HEK293 (cell line): Measurements from ENCODE around the gene PIK3AP1.

Experiments used
- CTCF ChIA-PET: fragments of 350-600 bp; formaldehyde crosslinking; extraction: SDS; loops from one replicate; lab custom pipeline; 2021; ENCODE audit warnings: antibody characterized with exemption; lab: Yijun Ruan, JAX
- POLR2A ChIA-PET: fragments of 300-600 bp; formaldehyde crosslinking; extraction: SDS; loops from one replicate; lab custom pipeline; 2020; ENCODE audit warnings: antibody characterized with exemption, inconsistent platforms; lab: Yijun Ruan, JAX
- H3K27ac ChIP-seq: fragments of 200-500 bp; sonication (Bioruptor generic); 2 replicates; pipeline ENCODE4 v1.5.1; 2014; ENCODE audit warnings: low read depth, low read length, control low read depth, inconsistent platforms; ENCODE audit errors: extremely low read depth
- H3K36me3 ChIP-seq, 2 experiments: fragments of 200-500 bp in 1 of 2; sonication (Bioruptor generic) in 1 of 2; 1 replicate in 1 of 2; 2 replicates in 1 of 2; pipeline ENCODE4 v1.5.1; 2014 to 2017; ENCODE audit warnings: inconsistent platforms in 2 of 2, low read length in 2 of 2; ENCODE audit not compliant: control insufficient read depth in 2 of 2, insufficient read depth in 1 of 2
- H3K4me1 ChIP-seq: fragments of 200-500 bp; sonication (Bioruptor generic); 2 replicates; pipeline ENCODE4 v1.5.1; 2014; ENCODE audit warnings: mild to moderate bottlenecking, low read length, inconsistent platforms; ENCODE audit not compliant: control insufficient read depth, insufficient read depth
- H3K4me3 ChIP-seq: 2 replicates; pipeline ENCODE4 v1.5.1; 2011; ENCODE audit warnings: low read depth, mild to moderate bottlenecking, control low read depth, low read length, moderate library complexity
- H3K9me3 ChIP-seq: fragments of 200-500 bp; sonication (Bioruptor generic); 2 replicates; pipeline ENCODE4 v1.5.1; 2014; ENCODE audit warnings: low read depth, low read length, inconsistent platforms; ENCODE audit not compliant: control insufficient read depth, insufficient read depth
- GLIS1 ChIP-seq: fragments of 450-650 bp; formaldehyde crosslinking; IDR thresholded peaks from 2 replicates; pipeline ENCODE4 v1.5.1; 2016; ENCODE audit warnings: missing biosample characterization, missing genetic modification characterization
- HOXA7 ChIP-seq: sonication (generic); formaldehyde crosslinking; IDR thresholded peaks from 2 replicates; pipeline ENCODE4 v1.8.1; 2022; ENCODE audit warnings: missing genetic modification reagents, borderline replicate concordance
- KLF8 ChIP-seq: fragments of 450-650 bp; formaldehyde crosslinking; IDR thresholded peaks from 2 replicates; pipeline ENCODE4 v1.5.1; 2016; ENCODE audit warnings: missing biosample characterization, missing genetic modification characterization
- OSR2 ChIP-seq: fragments of 450-650 bp; formaldehyde crosslinking; IDR thresholded peaks from 2 replicates; pipeline ENCODE4 v1.5.1; 2016; ENCODE audit warnings: missing biosample characterization, missing genetic modification characterization
- SCRT2 ChIP-seq: fragments of 450-650 bp; formaldehyde crosslinking; IDR thresholded peaks from 2 replicates; pipeline ENCODE4 v1.5.1; 2016; ENCODE audit warnings: missing biosample characterization, missing genetic modification characterization
- ZBTB49 ChIP-seq: fragments of 450-650 bp; formaldehyde crosslinking; IDR thresholded peaks from 2 replicates; pipeline ENCODE4 v1.5.1; 2016; ENCODE audit warnings: missing biosample characterization, missing genetic modification characterization, low read depth
- ZFP37 ChIP-seq: fragments of 450-650 bp; formaldehyde crosslinking; IDR thresholded peaks from 2 replicates; pipeline ENCODE4 v1.5.1; 2016; ENCODE audit warnings: missing biosample characterization, missing genetic modification characterization
- ZIC2 ChIP-seq: fragments of 450-650 bp; formaldehyde crosslinking; IDR thresholded peaks from 2 replicates; pipeline ENCODE4 v1.5.1; 2016; ENCODE audit warnings: missing biosample characterization, missing genetic modification characterization
- ZNF266 ChIP-seq: fragments of 450-650 bp; formaldehyde crosslinking; IDR thresholded peaks from 2 replicates; pipeline ENCODE4 v1.5.1; 2016; ENCODE audit warnings: missing biosample characterization, missing genetic modification characterization, low read depth
- ZNF366 ChIP-seq: fragments of 450-650 bp; formaldehyde crosslinking; conservative IDR thresholded peaks from 2 replicates; pipeline ENCODE4 v1.5.1; 2016; ENCODE audit warnings: missing biosample characterization, missing genetic modification characterization
- ZNF521 ChIP-seq: fragments of 450-650 bp; formaldehyde crosslinking; IDR thresholded peaks from 2 replicates; pipeline ENCODE4 v1.5.1; 2017; ENCODE audit warnings: missing biosample characterization, mild to moderate bottlenecking, missing genetic modification characterization
- ZNF560 ChIP-seq: fragments of 450-650 bp; formaldehyde crosslinking; IDR thresholded peaks from 2 replicates; pipeline ENCODE4 v1.5.1; 2017; ENCODE audit warnings: missing biosample characterization, missing genetic modification characterization, borderline replicate concordance
- ZNF600 ChIP-seq: fragments of 450-650 bp; formaldehyde crosslinking; IDR thresholded peaks from 2 replicates; pipeline ENCODE4 v1.5.1; 2016; ENCODE audit warnings: missing biosample characterization, missing genetic modification characterization
- ZNF837 ChIP-seq: fragments of 450-650 bp; formaldehyde crosslinking; IDR thresholded peaks from 2 replicates; pipeline ENCODE4 v1.5.1; 2016; ENCODE audit warnings: missing biosample characterization, missing genetic modification characterization
- ZSCAN30 ChIP-seq: fragments of 450-650 bp; IDR thresholded peaks from 2 replicates; pipeline ENCODE4 v1.5.1; 2018; ENCODE audit warnings: missing biosample characterization, mild to moderate bottlenecking, missing genetic modification characterization, moderate library complexity
- ZSCAN4 ChIP-seq: fragments of 450-650 bp; formaldehyde crosslinking; IDR thresholded peaks from 2 replicates; pipeline ENCODE4 v1.5.1; 2017; ENCODE audit warnings: missing biosample characterization, missing genetic modification characterization
- TF ChIP-seq, protein P1 (sequence below): fragments of 450-650 bp; formaldehyde crosslinking; IDR thresholded peaks from 2 replicates; pipeline ENCODE4 v1.5.1; 2017; ENCODE audit warnings: missing biosample characterization, missing genetic modification characterization

PIK3AP1 gene

GRCh38 chr10:96619120-96619519 lies 101.2 kb downstream of the PIK3AP1 start:
- CTCF ChIA-PET, result interaction anchor here (1.0 to 3.4 kb wide), 2 partner anchors 22 to 32 kb away, joined by 3 to 12 read pairs; partner anchors contain the start of gene TM9SF3
- H3K36me3 ChIP-seq, result no peaks in the 10 kb centered on the region

GRCh38 chr10:96618653-96619052 lies 101.7 kb downstream of the PIK3AP1 start:
- Histone ChIP-seq H3K4me3 (no peak overlapping the region), H3K27ac (no peak overlapping the region), H3K4me1 (no peaks in the 10 kb centered on the region), H3K36me3 (no peaks in the 10 kb centered on the region), H3K9me3 (no peaks in the 10 kb centered on the region)
- POLR2A ChIA-PET, result no interaction called here
- CTCF ChIA-PET, result interaction anchor here (0.7 to 3.4 kb wide), 3 partner anchors 22 to 244 kb away, joined by 3 to 12 read pairs (median 3); no protein-coding TSS in a partner anchor
- peak; percentile 48; the same call in 1 of the 2 replicates for TF ChIP-seq GLIS1 (tag by site-specific recombination)
- TF ChIP-seq ZIC2 (tag by site-specific recombination), result peak; percentile 82
- TF ChIP-seq ZNF521 (tag by site-specific recombination), result no peak

More at GRCh38 chr10:96619120-96619519, 101.2 kb downstream of the PIK3AP1 start:
- no peak for TF ChIP-seq ZSCAN30 (tag by site-specific recombination)
- POLR2A ChIA-PET, result no interaction called here
- H3K4me1 ChIP-seq, result no peaks in the 10 kb centered on the region
- no peaks in the 10 kb centered on the region for H3K9me3 ChIP-seq
- no peak overlapping the region for H3K4me3 ChIP-seq
- H3K27ac ChIP-seq, result no peak overlapping the region

DNA sequence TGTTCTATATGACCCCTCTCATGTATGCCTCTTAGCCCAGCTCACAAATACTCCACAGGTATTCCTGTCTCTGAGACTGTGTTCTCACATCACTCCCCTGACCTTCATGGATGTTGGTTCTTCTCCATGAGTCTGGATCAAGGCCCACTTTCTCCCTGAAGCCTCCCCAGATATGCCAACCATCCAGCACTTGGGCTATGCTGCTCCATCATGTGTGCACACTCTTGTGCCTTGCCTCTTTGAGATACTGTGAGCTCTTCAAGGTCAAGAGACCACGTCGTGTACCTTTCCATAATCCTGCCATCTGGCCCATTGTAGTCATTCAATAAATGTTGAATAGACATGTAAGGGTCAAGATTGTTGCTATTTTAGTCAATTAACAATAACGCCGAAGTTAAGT lies 103.4 kb downstream of the PIK3AP1 start:
- H3K9me3 ChIP-seq, result no peaks in the 10 kb centered on the region
- POLR2A ChIA-PET, result no interaction called here
- no peak for TF ChIP-seq ZFP37 (tag by site-specific recombination)
- H3K4me3 ChIP-seq, result no peak overlapping the region
- H3K4me1 ChIP-seq, result no peaks in the 10 kb centered on the region
- H3K27ac ChIP-seq, result no peak overlapping the region
- CTCF ChIA-PET, result interaction anchor here (0.6 to 0.7 kb wide), 2 partner anchors 40 to 448 kb away, joined by 4 read pairs; no protein-coding TSS in a partner anchor
- H3K36me3 ChIP-seq, result no peaks in the 10 kb centered on the region

- Histone ChIP-seq H3K4me1 (no peaks in the 10 kb centered on the region), H3K4me3 (no peak overlapping the region), H3K36me3 (no peaks in the 10 kb centered on the region), H3K27ac (no peak overlapping the region), H3K9me3 (no peaks in the 10 kb centered on the region)
- CTCF ChIA-PET, result no interaction called here
- POLR2A ChIA-PET, result no interaction called here
- TF ChIP-seq OSR2 (tag by site-specific recombination) (peak; percentile 29; the same call in 1 of the 2 replicates), SCRT2 (0 out of 2 replicates have a peak, but pooled peaks have one; percentile 19), ZNF600 (tag by site-specific recombination) (peak; percentile 67), ZNF366 (no peak), ZSCAN4 (tag by site-specific recombination) (no peak)
These were observed 105.8 kb downstream of the PIK3AP1 start for GRCh38 chr10:96614515-96614914.

DNA sequence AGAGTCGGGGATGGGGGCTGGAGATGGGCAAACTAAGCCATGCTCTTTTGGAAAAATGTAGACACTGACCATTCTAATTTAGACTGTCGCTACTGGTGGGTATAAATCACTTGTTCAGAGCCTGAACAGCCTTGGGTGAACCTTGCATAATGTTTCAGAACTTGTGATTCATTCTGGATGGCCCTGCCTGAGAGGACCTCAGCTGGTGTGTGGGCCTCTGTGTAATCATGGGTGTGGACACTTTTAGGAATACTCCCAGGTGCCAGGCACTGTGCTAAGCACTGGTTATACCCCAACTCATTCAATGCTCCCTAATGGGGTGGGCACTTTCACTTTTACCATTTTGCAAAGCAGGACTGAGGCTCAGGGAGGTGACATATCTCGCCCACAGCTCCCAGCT lies 106.7 kb downstream of the PIK3AP1 start:
- TF ChIP-seq ZNF837 (tag by site-specific recombination), result no peak
- TF ChIP-seq ZBTB49 (tag by site-specific recombination), result no peak
- TF ChIP-seq ZNF266 (tag by site-specific recombination), result no peak
- TF ChIP-seq HOXA7, result no peak
- TF ChIP-seq, protein P1, sequence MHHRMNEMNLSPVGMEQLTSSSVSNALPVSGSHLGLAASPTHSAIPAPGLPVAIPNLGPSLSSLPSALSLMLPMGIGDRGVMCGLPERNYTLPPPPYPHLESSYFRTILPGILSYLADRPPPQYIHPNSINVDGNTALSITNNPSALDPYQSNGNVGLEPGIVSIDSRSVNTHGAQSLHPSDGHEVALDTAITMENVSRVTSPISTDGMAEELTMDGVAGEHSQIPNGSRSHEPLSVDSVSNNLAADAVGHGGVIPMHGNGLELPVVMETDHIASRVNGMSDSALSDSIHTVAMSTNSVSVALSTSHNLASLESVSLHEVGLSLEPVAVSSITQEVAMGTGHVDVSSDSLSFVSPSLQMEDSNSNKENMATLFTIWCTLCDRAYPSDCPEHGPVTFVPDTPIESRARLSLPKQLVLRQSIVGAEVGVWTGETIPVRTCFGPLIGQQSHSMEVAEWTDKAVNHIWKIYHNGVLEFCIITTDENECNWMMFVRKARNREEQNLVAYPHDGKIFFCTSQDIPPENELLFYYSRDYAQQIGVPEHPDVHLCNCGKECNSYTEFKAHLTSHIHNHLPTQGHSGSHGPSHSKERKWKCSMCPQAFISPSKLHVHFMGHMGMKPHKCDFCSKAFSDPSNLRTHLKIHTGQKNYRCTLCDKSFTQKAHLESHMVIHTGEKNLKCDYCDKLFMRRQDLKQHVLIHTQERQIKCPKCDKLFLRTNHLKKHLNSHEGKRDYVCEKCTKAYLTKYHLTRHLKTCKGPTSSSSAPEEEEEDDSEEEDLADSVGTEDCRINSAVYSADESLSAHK (tag by site-specific recombination), result no peak
- TF ChIP-seq KLF8 (tag by site-specific recombination), result no peak
- TF ChIP-seq ZNF560, result no peak
- Histone ChIP-seq H3K4me1 (no peaks in the 10 kb centered on the region), H3K36me3 (no peaks in the 10 kb centered on the region), H3K4me3 (no peak overlapping the region), H3K27ac (no peak overlapping the region), H3K9me3 (no peaks in the 10 kb centered on the region)
- POLR2A ChIA-PET, result no interaction called here
- CTCF ChIA-PET, result no interaction called here
